Body of pancreas (tissue), 4 donors: ENCODE measurements around the gene RPLP2.

Source experiments
- CTCF ChIP-seq, 7 experiments: fragments of 450-650 bp in 4 of 7; fragments of 200-600 bp in 3 of 7; sonication (generic) in 3 of 7; IDR thresholded peaks; one replicate each; pipeline ENCODE4 v1.5.1; 2016 to 2019; ENCODE audit warnings: antibody characterized with exemption in 7 of 7
- POLR2A ChIP-seq, 3 donors: fragments of 450-650 bp; IDR thresholded peaks; one replicate each; pipeline ENCODE4 v1.6.1; 2016; ENCODE audit warnings: antibody characterized with exemption in 3 of 3, mild to moderate bottlenecking in 2 of 3

- TF ChIP-seq CTCF (IDR thresholded peaks at IDR 0.05), result no peak
- no peak for TF ChIP-seq POLR2A (IDR thresholded peaks at IDR 0.05)
Observed at GRCh38 chr11:839280-839623, 29.5 kb downstream of the RPLP2 start.
